ENCODE data around the gene MTHFD1.

DNA sequence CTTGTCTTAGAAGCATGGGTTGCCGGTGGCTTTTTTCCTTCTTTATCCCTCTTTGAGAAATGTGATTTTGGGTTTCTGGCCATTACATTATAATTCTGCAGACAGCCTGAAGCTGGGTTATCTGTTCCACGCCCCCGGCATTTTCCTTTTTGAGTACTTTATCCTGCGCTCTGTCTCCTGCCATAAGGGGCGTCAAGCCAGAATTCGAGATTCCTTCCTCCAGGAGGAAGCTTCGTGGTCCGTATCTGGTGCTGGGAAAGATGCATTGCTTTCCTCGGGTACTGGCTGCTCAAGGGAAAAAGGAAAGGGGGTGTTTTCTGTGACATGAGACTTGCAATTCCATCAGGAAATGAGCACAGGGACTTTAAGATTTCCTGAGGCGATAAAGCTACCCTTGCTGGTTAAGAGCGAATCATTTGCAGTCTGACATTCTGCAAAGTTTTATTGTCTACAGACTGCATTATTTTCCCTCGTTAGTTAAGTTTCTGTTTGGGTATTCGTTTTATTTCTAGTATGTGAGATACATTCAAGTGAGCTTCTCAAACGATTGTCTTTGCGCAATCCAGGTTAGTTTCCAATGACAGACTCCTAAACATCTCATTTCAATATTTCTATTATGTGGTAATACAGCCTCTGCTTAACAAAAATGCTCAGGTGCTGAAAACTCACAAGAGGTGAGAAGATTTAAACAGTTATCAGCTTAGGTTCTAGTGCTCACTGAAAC lies 77.8 kb downstream of the MTHFD1 start:
- TF ChIP-seq, protein P1, sequence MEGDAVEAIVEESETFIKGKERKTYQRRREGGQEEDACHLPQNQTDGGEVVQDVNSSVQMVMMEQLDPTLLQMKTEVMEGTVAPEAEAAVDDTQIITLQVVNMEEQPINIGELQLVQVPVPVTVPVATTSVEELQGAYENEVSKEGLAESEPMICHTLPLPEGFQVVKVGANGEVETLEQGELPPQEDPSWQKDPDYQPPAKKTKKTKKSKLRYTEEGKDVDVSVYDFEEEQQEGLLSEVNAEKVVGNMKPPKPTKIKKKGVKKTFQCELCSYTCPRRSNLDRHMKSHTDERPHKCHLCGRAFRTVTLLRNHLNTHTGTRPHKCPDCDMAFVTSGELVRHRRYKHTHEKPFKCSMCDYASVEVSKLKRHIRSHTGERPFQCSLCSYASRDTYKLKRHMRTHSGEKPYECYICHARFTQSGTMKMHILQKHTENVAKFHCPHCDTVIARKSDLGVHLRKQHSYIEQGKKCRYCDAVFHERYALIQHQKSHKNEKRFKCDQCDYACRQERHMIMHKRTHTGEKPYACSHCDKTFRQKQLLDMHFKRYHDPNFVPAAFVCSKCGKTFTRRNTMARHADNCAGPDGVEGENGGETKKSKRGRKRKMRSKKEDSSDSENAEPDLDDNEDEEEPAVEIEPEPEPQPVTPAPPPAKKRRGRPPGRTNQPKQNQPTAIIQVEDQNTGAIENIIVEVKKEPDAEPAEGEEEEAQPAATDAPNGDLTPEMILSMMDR (IDR thresholded peaks at IDR 0.05) = peak; percentile 38
- TF ChIP-seq EZH2phosphoT487 (IDR thresholded peaks at IDR 0.05) (no peak), EZH2 (IDR thresholded peaks at IDR 0.05) (peak; percentile 14)

All from neural progenitor cell (in vitro differentiated cells).